Activated CD8-positive, alpha-beta memory T cell treated with anti-CD3 and anti-CD28 coated beads, Interleukin-2, amount 50 U/mL, for 1 hour (primary cell): ENCODE measurements around the gene TESK2.
A peak's percentile ranks its signal among the peaks of the same experiment; 100 is the strongest.
"Not testable (repeated sequence)": the region's sequence is repeated elsewhere in the genome, so short reads cannot be mapped to it uniquely, and the experiment has no call there.

ENCODE experiments used
- DNase-seq: peaks from one replicate; pipeline ENCODE4 v3.0.0-alpha.2; 2020; ENCODE audit errors: extremely low read depth

TESK2 gene

DNA sequence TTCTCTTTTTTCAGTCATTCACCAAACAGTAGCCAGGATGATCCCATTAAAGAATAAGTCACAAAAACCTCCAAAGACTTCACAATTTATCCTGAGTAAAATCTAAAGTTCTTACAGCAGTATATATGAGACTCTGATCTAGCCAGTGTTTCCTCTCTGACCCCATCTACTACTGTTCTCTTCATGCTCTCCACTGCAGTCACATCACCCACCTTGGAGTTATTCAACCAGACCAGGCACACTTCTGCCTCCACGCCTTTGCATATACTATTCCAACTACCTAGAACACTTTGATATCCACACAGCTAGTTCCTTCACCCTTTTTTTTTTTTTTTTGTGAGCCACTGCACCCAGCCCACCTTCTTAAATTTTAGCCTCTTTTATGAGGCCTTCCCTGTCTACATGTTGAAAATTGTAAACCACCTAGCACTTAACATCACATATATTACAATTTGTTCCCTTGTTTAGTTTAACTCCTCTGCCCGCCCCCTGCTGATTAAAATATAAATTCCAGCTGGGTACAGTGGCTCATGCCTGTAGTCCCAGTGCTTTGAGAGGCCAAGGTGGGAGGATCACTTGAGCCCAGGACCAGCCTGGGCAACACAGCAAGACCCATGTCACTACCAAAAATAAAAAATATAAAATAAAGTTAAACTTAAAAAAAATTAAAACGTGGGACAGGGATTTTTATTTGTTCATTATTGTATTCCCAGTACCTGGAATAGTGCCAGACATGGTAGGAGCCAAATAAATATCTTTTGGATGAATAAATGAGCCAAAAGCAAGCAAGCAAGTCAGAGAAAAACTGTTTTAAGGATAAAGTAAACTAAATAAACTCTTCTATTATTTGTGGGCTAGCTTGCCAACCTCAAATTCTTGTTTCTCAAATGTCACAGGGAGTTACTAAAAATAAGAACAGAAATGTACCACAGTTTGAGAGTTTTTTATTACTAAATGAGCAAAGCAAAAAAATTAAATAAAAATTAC lies 115.6 kb downstream of the TESK2 start:
- DNase-seq, result no peak

DNA sequence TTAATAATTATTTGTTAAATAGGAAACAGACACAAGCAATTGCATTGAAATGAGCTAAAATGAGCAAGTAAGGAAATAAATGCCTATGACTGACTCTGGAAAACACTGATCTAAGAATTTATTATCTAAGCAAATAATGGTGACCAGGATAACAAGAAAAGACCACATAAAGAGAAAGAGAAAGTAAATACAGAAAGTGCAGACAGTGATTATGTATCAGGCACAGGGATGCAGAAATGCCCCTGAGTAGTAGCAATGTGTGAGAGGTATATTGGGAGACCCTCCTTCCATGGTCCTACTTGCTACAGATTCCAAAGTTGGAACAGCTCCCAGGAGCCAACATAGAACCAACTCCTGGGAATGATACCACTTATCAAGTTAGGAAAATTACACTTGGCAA lies 117.4 kb downstream of the TESK2 start:
- no peak for DNase-seq

DNA sequence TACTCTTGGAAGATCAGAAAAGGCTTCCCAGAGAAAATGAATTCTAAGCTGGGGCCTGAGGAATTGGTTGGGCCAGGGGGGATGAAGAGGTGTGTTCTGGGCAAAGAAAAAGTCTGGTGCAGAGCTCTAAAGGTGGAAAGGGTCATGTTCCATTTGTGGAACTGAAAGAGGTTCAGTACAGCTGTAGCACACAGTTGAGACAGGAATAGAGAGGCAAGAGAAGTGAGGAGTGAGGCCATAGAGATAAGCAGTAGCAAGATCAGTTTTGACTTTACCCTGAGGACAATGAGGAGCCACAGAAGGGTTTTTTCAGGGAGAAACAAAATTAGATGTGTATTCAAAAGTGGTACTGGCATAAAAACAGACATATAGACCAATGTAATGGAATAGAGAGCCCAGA lies 120.4 kb downstream of the TESK2 start:
- DNase-seq, result no peak

DNA sequence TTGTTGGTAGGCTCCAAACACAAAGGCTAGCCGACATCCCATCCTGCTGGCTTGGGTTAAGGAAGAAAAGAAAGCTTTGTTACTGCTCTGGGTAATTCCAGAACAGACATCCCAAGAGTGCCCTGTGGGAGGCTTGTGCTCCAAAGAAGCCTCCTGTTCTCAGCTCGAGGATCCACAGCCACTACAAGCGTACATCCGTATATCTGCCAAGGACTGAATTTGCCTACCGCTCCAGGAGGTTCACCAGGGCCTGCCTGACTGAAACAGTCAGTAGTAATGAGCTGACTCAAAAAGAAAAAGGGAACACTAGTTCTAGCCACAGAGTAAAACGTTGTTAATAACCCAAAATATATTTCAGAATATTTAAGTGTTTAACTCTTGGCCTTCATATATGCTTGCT lies 125.9 kb downstream of the TESK2 start:
- no peak for DNase-seq

DNA sequence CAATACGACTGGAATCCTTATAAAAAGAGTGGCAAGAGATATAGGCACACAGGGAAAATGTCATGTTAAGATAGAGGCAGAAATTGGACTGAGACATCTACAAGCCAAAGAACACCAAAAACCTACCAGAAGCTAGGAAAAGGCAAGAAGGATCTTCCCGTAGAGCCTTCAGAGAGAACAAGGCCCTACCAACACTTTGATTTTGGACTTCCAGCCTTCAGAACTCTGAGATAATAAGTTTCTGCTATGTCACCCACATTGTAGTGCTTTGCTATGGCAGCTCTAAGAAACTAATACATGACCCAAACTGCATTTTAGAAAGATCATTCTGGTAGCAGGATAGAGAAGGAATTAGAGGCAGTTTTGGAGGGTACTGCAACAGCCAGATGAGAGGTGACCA lies 126.7 kb downstream of the TESK2 start:
- no peak for DNase-seq

DNA sequence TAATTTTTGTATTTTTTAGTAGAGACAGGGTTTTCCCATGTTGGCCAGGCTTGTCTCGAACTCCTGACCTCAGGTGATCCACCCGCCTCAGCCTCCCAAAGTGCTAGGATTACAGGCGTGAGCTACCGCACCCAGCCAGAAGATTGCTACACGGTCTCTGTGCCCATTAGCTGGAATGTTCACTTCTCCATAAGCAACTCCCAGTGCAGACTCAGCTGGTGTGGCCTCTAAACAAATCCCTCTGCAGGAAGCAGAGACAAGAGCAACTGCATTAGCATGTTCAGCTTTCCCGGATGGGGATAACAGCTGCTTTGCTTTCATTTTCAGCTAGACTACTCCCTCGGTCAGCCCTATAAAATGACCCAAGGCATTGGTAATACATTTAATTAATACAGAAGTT lies 130.0 kb downstream of the TESK2 start:
- DNase-seq, result not testable (repeated sequence)

DNA sequence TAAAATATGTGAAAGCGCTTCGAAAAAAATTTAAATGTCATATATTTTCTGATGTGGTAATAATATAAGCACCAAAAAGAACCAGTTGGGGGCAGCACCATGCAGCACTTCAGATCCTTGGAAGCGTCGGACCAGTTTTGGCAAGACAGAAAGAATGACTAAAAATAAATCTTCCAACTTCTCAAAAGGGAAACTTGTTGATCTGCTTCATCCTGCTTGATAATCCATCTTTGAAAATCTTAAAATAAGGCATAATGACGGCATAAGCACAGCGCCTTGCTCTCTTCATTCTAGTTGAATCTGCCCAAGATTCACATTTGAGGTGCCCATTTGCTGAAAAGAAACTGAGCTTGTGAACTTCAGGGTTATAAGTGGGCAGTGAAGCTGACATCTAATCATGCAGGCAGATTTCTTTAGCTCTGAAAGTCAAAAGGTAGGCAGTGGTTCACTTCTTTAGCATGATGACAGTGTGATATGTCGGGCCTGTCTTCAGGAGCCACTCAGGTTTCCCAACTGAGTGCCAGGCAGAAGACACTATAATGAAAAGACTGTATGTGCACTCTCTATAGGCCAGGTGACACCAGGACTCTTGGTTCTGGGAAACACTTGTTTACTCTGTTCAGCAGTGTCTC lies 131.0 kb downstream of the TESK2 start:
- no peak for DNase-seq

DNA sequence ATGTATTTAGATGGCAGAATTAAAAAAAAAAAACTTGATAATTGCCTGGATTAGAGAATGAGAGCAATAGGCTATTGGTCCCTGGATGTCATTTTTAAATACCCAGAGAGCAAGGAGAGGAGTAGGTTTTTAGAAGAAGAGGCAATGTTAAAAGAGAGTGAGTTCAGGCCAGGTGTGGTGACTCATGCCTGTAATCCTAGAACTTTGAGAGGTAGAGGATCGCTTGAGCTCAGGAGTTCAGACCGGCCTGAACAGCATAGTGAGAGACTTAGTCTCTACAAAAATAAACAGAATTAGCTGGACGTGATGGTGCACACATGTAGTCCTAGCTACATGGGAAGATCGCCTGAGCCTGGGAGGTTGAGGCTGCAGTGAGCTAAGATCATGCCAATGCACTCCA lies 134.8 kb downstream of the TESK2 start:
- no peak for DNase-seq

DNA sequence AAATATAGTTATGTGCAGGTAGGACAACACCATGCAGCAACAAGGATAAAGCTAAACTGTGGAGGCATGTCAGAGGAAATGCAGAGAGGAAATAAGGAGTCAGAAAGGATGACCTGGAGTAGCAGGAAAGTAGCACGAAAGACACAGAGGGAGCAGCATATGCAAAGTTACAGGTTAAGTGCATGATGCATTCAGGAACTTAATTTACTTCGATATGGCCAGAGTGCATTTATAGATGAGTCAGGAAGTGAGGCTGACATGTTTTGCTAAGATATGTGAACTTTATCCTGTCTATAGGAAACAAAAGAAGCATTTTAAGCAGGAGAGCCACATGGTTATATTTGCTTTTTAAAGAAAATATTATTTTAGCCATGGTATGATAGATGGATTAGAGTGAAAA lies 135.3 kb downstream of the TESK2 start:
- no peak for DNase-seq

DNA sequence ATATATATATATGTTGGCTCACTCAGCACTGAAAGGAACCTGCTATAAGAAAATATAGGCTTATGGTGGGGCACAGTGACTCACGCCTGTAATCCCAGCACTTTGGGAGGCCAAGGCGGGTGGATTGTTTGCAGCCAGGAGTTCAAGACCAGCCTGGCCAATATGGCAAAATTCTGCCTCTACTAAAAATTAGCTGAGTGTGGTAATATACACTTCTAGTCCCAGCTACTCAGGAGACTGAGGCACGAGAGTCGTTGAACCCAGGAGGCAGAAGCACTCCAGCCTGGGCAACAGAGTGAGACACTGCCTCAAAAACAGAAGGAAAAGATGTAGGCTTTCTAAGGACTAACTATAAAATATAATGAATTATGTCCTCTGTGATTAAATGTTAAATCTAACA lies 136.1 kb downstream of the TESK2 start:
- DNase-seq, result no peak

DNA sequence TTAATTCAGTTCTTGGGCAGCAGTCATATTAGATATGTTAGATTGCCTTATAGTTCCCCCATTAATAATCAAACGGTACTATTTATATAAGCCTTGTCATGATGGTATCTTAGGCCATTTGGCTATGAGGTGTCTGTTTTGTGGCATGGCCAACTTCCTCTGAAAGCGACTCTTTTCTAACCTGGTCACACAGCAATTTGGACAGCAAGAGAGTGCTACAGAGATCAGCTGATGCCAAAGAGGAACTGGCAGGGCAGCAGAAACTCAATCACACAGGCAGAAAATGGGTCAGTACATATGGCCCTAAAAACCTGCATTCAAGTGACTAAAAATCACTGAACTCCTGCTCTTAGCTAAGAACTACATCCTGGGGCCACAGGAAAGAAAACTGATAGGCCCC lies 137.3 kb downstream of the TESK2 start:
- no peak for DNase-seq

DNA sequence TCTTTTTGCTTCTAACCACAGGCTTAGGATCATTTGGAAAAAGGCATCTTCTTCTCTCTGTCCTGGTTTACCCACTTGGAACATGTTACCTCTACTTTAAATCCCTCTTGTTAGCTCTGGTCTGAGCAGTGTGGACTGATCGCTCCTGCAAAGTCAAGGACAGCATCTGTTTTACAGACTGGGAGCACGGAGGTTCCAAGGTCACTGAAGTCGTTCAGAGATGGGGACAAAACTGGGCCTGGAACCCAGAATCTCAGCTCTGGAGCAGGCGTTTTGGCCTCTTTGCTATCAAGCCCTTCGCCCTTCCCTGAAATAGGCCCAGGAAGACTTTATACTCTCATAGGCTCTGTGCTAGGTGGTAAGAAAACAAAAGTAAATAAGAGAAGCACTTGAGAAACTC lies 139.5 kb downstream of the TESK2 start:
- DNase-seq, result no peak

DNA sequence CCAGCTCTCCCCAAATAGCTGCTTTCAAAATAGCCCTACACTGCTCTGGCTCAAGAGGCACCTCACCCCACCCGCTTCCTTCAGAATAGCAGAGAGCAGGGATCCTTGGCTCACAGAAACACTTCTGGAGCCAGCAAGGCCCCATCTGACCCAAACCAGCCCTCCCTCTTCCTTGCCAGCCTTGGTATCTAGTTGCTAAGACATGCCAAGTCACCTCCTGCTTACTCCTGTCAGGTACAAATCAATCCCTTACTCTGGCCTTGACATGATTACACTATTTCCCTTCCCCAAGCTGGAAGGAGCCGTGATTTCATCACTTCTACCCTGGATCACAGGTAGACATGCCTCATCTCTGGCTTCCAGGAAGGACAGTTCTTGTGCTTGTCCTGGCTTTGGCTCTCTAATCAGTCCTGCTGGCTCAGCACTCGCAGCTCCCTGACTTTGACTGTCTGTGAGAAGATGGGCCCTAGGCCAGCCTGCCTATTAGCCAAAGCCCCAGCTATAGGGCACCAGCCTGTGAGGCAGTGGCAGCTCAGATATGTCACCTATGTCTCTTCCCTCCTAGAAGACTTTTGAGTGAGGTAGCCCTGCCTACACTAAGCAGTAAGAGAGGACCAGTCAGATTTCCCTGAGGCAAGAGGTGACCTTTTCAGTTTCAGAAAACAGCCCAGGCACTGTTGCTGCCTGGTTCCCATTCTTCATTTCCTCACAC lies 141.8 kb downstream of the TESK2 start:
- DNase-seq, result no peak

DNA sequence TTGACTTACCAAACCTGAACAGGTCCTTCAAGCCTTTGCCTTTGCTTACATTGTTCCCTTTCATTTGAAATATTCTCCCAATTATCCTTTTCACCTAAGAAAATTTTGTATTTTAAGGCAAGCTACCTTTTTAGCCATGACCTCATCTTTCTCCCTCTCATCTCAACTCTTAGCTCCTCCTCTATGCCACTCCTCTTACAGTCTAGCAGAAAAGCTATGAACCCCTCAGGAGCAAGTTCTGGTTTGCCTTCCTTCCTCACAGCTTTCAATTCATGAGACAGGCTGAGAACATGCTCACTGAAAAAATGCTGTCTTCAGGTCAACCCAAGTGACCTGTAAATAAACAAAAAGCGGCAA lies 142.4 kb downstream of the TESK2 start:
- no peak for DNase-seq

DNA sequence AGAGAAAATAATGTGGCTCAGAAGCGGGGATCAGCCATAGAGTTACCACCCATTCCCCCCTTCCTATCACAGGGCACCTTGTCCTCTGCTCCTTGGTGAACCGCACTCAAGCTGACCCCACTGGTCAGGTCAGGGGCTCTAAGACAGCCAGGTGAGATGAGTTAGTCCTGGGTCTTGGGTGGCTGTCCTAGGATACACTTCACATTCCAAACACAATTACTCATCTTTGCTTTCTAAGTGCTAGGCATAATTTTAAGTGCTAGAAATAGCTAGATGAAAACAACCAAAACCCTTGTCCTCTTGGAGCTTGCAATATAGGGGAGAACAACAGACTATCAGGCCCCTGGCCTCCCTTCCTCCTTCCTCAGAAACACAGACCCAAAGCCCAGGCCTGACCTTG lies 142.9 kb downstream of the TESK2 start:
- no peak for DNase-seq

DNA sequence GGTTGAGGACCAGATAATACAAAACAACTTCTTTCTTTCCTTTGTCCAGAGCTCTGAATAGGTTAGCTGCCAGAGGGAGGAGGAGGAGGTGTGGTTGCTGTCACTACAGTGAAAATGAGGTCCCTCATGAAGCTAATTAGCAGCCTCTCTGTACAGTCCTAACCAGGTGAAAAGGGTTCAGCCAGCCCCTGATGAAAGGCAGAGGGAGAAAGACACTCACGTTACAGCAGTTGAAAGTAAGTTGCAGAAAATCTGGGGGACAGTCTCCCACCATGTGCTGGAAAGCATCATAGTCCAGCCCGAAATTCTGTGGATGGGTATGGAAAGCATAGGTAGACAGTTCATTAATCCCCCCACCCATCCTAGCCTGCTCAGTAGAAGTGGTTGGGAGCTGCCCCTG lies 144.5 kb downstream of the TESK2 start:
- DNase-seq, result no peak

DNA sequence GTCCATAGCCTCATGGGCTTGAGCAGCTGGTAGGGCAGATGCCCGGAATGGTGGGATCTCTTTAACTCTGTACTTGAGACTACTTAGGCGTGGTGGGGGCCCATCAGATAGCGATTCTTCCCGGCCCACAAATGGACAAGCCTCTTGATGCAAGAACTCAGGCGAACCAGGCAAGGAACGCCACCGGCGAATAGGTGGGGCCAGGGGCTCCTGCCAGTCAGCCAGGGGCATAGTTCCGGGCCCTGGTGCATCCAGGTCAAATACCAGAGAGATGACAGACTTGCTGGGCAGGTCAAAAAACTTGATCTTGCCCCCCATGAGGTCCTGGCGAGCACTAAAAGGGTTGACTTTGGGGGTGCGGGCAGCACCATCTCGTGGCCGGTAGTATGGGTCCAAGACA lies 145.9 kb downstream of the TESK2 start:
- DNase-seq, result no peak

DNA sequence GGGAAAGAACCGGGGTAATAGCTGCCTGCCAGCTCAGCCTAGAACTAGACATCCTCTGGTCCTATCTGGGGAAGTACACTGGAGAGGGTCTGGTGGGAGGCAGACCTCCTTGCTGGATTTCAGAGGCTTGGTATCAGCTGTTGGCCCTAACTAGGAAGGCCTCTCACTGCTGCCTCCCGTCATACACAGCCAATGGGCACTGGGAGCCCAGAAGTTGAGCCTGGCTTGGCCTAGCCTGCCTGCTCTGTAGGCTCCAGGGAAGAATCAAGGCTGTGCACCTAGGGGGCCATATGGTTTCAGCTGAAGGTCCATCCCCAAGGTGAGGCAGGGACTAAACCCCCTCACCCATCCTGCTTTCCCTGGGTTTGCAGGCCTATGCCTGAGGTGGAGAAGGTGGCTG lies 146.5 kb downstream of the TESK2 start:
- no peak for DNase-seq

DNA sequence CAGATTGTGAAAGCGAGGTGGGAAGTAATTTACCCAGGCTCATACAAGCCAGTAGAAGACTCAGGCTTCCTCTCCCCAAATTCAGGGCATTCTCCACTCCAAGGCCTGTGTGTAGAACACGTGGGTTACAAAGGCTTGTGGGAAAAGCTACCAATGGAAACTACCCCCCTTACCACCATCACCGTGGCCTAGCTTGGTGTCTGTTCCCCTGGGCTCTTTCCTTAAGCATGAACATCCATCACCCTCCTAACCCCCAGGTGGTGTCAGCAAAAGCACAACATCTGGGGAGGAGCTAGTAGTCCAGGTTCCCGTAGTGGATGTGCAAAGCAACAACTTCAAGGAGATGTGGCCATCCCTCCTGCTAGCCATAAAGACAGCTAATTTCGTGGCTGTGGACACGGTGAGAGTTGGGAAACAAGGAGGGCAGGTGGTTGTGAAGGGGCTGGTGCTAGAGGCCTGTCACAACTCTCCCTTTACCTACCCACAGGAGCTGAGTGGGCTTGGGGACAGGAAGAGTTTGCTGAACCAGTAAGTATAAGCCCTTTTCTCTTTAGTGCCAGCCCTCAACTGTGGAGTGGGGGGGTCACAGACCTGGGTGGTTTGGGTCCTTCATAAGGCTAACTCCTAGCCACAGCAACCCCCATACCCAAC lies 150.0 kb downstream of the TESK2 start:
- no peak for DNase-seq

DNA sequence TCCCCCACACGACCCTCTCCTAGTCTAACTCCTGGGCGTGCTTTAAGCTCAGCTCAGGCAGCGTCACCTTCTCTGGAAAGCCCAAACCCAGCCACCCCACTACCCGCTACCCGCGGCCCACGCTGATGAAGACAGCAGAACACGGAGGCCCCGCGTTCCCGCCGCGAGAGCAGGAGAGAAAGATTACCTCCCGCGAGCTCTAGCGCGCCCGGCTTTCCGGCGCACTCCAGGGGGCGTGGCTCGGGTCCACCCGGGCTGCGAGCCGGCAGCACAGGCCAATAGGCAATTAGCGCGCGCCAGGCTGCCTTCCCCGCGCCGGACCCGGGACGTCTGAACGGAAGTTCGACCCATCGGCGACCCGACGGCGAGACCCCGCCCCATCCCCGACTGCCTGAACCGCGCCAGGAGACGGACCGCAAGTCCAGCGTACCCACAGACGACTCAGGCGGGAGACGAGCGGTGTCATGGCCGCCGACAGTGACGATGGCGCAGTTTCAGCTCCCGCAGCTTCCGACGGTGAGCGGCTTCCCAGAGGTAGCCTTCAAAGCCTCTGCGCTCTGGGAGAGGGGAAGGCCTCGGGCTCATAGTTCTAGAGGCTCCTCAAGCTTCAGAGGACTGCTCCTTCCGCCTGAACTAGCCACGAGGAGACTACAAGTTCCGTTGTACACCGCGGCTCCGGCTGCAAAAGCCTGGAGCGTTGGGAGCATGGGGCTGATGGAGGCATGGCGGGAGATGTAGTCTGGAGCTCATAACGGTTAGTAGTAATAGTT lies 151.0 kb downstream of the TESK2 start, which contains the start of the genes MUTYH and TOE1:
TSS of gene MUTYH (minus strand) at position 652 of the 770 bp plus-strand sequence. CDS start 5,935 bp downstream, outside the sequence.
TSS of gene TOE1 (plus strand) at position 382 of the 770 bp plus-strand sequence. CDS start at position 465, 83 bp downstream.
- DNase-seq, result peak; percentile 63
